Motor neuron (in vitro differentiated cells): Measurements from ENCODE around the gene PTPN11. TPM values are rescaled to one million over a fixed set of nuclear protein-coding genes. Genes with fewer than 3 reads are reported as not detected.
A peak's percentile ranks its signal among the peaks of the same experiment; 100 is the strongest.
"Not testable (repeated sequence)": the region's sequence is repeated elsewhere in the genome, so short reads cannot be mapped to it uniquely, and the experiment has no call there.

ENCODE experiments used
- ATAC-seq, 8 experiments: fragments of 200-7000 bp; cut with Tn5 transposase; replicated peaks in 6 of 8; 2 replicates each; pipeline ENCODE4 v1.8.0; 2021; ENCODE audit warnings: mild to moderate bottlenecking in 8 of 8, moderate library complexity in 8 of 8
- H3K27ac ChIP-seq, 2 donors: fragments of 250-450 bp; sonication (Bioruptor Pico); 2 replicates each; pipeline ENCODE4 v1.9.0; 2021; ENCODE audit warnings: antibody characterized with exemption in 2 of 2, mild to moderate bottlenecking in 2 of 2, moderate library complexity in 1 of 2
- H3K4me1 ChIP-seq, 2 donors: fragments of 250-450 bp; sonication (Bioruptor Pico); replicated peaks in 1 of 2; 2 replicates each; pipeline ENCODE4 v1.6.1; 2021; ENCODE audit warnings: antibody characterized with exemption in 2 of 2, mild to moderate bottlenecking in 2 of 2, moderate library complexity in 1 of 2
- H3K4me3 ChIP-seq, 5 donors: fragments of 250-450 bp; sonication (Bioruptor Pico); 2 replicates each; pipeline ENCODE4 v1.9.0; 2021; ENCODE audit warnings: antibody characterized with exemption in 5 of 5, mild to moderate bottlenecking in 5 of 5, moderate library complexity in 4 of 5
- WGBS, 10 experiments: fragments of 450-650 bp; shearing (Covaris generic); methylation state at CpG; one replicate each; pipeline ENCODE4 v1.0.0; 2022; 5-methylcytosine and 5-hydroxymethylcytosine counted together
- in situ Hi-C, 9 experiments: fragments of 400-800 bp; cut with MboI; loops; one replicate each; pipeline ENCODE4 v1.15.0; 2021; ENCODE audit warnings: low sequenced_read_pairs in 9 of 9, low pct_unique_long_range_greater_than_20kb in 2 of 9; ENCODE audit not compliant: unreplicated experiment in 9 of 9
- total RNA-seq, 8 experiments: library from RNA; unstranded; fragments of 300-600 nt; gene quantifications; 2 replicates each; pipeline versions ENCODE4 v1.2.3 to v1.2.4, GENCODE V29; 2022

PTPN11 gene
- total RNA-seq, 8 experiments from 2014 or later = 29.2 to 96.4 (median 49.9) TPM

DNA sequence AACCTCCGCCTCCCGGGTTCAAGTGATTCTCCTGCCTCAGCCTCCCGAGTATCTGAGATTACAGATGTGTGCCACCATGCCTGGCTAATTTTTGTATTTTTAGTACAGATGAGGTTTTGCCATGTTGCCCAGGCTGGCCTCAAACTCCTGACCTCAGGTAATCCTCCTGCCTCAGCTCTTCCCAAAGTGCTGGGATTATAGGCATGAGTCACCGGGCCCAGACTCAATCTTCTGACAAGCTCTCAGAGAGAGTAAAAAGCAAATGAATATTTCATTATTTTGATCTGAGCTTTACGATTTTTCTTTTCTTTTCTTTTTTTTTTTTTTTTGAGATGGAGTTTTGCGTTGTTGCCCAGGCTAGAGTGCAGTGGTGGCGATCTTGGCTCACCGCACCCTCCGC, 21.9 kb downstream of the PTPN11 start:
- 90 to 100% (median 94%) methylated on average over 1 to 9 of the region's 9 CpGs; no CpG with 5 or more reads in 2 of the 10 experiments for WGBS, 10 experiments
- H3K27ac ChIP-seq, H3K4me1 ChIP-seq, ATAC-seq, H3K4me3 ChIP-seq, in situ Hi-C loops: not testable (repeated sequence)

DNA sequence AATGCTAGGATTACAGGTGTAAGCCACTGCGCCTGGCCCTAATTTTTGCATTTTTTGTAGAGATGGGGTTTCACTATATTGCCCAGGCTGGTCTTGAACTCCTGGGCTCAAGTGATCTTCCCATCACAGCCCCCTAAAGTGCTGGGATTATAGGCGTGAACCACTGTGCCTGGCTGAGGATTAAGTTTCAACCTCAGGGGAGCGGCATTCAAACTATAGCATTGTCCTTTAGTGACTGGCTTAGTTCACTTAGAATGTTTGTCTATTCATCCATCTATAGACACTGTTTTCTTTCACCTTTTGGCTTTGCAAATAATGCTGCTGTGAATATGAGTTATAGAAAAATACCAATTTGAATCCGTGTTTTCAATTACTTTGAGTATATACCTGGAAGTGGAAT, 25.2 kb downstream of the PTPN11 start:
- WGBS, 10 experiments = 95 to 100% (median 100%) methylated on average over 1 to 3 of the region's 4 CpGs; no CpG with 5 or more reads in 1 of the 10 experiments
- H3K4me3 ChIP-seq = no peak overlapping the region
- no peak for ATAC-seq
- H3K27ac ChIP-seq = no peak overlapping the region
- no peaks in the 10 kb centered on the region for H3K4me1 ChIP-seq
- in situ Hi-C loops = no loop called here

DNA sequence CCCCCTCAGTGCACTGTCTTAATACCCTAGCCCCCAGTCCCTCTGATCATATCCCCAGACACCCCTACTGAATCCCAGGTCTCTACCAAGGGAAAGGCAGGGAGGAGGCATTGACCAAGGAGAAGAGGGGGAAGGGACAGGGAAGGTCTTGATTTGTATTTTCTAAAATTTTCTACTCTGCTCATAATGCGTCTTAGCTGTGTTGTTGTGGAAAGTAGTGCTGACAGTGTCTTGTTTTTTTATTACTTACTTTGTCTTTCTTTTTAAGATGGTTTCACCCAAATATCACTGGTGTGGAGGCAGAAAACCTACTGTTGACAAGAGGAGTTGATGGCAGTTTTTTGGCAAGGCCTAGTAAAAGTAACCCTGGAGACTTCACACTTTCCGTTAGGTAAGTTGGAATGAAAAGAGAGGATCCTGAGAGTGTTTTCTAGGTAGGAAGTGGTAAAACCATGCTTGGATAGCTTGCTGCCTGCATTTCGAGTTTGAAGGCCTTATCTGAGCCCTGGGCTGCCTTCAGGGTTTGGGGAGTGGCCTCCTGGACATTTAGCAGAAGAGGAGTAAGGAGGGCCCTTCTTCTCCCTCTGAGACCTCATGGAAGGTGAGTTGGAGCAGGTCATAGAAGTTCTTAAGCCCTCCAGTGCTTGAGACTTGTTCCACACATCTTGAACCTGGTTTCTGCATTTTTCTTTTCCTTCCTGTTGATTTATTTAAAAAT, 27.4 kb downstream of the PTPN11 start:
- H3K27ac ChIP-seq = no peak overlapping the region
- no peaks in the 10 kb centered on the region for H3K4me1 ChIP-seq
- no peak for ATAC-seq
- whole genome bisulfite sequencing, 10 experiments = 92 to 100% (median 100%) methylated on average over 1 to 3 of the region's 3 CpGs; no CpG with 5 or more reads in 3 of the 10 experiments
- in situ Hi-C loops = no loop called here
- no peak overlapping the region for H3K4me3 ChIP-seq

DNA sequence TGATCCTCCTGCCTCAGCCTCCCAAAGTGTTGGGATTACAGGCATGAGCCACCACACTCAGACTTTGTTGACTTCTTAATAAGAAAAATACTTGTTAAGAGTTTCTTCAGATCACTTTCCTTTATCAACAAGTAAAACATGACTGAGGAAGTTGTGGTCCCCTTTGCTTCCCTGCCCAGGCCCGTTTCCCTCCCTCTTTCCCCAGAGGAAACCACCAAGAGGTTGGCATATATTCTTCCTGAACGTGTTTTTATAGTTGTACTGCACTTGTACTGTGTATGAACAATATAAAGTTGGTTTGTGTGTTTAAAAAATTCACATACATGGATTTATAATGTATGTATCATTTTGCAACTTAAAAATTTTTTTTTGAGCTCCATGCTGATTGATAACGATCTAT, 28.4 kb downstream of the PTPN11 start:
- in situ Hi-C loops = no loop called here
- Histone ChIP-seq H3K27ac (no peak overlapping the region), H3K4me3 (no peak overlapping the region), H3K4me1 (no peaks in the 10 kb centered on the region)
- ATAC-seq = no peak
- WGBS, 10 experiments = 60 to 100% (median 93%) methylated on average over 1 to 3 of the region's 3 CpGs; no CpG with 5 or more reads in 1 of the 10 experiments

DNA sequence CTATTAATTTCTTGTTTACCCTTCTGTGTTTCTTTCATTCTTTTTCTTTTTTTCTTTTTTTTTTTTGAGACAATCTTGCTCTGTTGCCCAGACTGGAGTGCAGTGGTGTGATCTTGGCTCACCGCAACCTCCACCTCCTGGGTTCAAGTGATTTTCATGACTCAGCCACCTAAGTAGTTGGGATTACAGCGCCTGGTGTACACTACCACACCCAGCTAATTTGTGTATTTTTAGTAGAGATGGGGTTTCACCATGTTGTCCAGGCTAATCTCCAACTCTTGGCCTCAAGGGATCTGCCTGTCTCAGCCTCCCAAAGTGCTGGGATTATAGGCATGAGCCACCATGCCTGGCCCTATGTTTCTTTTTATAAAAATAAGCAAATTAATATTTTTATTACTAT, 29.4 kb downstream of the PTPN11 start:
- H3K4me1 ChIP-seq, H3K4me3 ChIP-seq, in situ Hi-C loops, H3K27ac ChIP-seq: not testable (repeated sequence)
- peak in 2 of 8 experiments; percentile 70 to 73 for ATAC-seq
- WGBS, 10 experiments = 13 to 100% (median 70%) methylated on average over 1 to 2 of the region's 2 CpGs; no CpG with 5 or more reads in 2 of the 10 experiments

DNA sequence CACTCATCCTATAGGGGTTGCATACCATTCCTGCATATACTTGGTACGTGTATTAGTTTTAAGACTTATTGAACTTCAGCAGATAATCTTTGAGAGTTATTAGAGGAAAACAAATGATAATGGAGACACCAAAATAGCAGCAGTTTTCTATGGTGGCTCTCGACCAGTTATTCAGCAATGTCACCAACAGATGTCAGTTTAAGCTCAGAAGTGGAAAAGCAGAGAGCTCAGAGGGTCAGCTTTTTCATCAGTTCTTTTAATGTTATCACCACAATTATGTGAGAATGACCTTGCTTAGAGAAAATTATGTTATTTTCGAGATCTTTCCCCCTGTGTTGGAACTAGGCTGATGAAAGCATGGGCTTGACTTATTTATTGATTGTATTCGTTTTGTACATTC, 32.0 kb downstream of the PTPN11 start:
- 65 to 100% (median 84%) methylated on average over 2 to 4 of the region's 4 CpGs for whole genome bisulfite sequencing, 10 experiments
- no peaks in the 10 kb centered on the region for H3K4me1 ChIP-seq
- H3K27ac ChIP-seq = no peak overlapping the region
- ATAC-seq = no peak
- H3K4me3 ChIP-seq = no peak overlapping the region
- in situ Hi-C loops = loop anchor here in 1 of 9 experiments (25.0 kb wide), 1 partner anchor 487 kb away; the partner anchor contains the start of gene OAS3

DNA sequence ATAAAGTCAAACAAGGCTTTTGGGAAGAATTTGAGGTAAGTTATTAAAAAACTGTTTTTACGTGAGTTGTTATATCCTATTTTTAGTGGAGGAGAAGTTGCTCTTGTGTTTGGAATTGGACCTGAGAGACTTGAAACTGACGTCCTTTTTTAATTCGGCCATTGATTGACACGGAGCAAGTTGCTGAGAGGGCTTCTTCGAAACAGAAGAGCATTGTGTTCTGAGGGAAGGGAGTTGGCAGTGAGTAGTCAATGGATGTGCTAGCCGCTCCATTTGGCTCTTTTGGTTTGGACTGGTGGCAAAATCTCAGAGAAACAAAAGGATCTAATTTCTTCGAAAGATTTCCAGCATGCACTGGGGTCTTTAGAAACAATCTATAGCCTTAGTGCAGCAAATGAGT, 37.3 kb downstream of the PTPN11 start:
- in situ Hi-C loops = loop anchor here in 1 of 9 experiments (25.0 kb wide), 1 partner anchor 481 kb away; the partner anchor contains the start of gene OAS3
- whole genome bisulfite sequencing, 10 experiments = 68 to 100% (median 95%) methylated on average over 1 to 7 of the region's 7 CpGs
- H3K27ac ChIP-seq = no peak overlapping the region
- ATAC-seq = no peak
- H3K4me1 ChIP-seq = no peaks in the 10 kb centered on the region
- H3K4me3 ChIP-seq = no peak overlapping the region

DNA sequence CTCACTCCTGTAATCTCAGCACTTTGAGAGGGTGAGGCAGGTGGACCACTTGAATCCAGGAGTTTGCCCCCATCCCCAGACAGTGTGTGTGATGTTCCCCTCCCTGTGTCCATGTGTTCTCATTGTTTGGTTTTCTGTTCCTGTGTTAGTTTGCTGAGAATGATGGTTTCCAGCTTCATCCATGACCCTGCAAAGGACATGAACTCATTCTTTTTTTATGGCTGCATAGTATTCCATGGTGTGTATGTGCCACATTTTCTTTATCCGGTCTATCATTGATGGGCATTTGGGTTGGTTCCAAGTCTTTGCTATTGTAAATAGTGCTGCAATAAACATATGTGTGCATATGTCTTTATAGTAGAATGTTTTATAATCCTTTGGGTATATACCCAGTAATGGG, 38.4 kb downstream of the PTPN11 start:
- not testable (repeated sequence) for H3K4me3 ChIP-seq, H3K4me1 ChIP-seq, H3K27ac ChIP-seq, ATAC-seq
- 100% methylated on average over 1 of the region's 1 CpG; no CpG with 5 or more reads in 7 of the 10 experiments for WGBS, 10 experiments
- in situ Hi-C loops = loop anchor here in 1 of 9 experiments (25.0 kb wide), 1 partner anchor 480 kb away; the partner anchor contains the start of gene OAS3

DNA sequence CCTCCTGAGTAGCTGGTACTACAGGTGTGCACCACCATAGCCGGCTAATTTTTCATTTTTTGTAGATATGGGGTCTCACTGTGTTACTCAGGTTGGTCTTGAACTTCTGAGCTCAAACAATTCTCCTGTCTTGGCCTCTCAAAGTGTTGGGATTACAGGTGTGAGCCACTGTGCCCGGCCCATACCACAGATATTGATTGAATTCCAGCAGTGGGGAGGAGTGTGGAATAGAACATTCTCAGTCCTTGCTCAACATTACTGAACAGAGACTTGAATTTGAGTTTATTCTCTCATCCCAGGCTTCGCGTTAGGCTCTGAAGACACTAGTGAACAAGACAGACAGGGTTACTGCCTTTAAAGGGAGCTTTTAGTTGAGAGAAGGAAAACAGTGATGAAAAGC, 39.6 kb downstream of the PTPN11 start:
- Histone ChIP-seq H3K27ac (no peak overlapping the region), H3K4me1 (no peaks in the 10 kb centered on the region), H3K4me3 (no peak overlapping the region)
- WGBS, 10 experiments = 67 to 100% (median 97%) methylated on average over 1 to 4 of the region's 4 CpGs; no CpG with 5 or more reads in 3 of the 10 experiments
- in situ Hi-C loops = loop anchor here in 1 of 9 experiments (25.0 kb wide), 1 partner anchor 479 kb away; the partner anchor contains the start of gene OAS3
- no peak for ATAC-seq

DNA sequence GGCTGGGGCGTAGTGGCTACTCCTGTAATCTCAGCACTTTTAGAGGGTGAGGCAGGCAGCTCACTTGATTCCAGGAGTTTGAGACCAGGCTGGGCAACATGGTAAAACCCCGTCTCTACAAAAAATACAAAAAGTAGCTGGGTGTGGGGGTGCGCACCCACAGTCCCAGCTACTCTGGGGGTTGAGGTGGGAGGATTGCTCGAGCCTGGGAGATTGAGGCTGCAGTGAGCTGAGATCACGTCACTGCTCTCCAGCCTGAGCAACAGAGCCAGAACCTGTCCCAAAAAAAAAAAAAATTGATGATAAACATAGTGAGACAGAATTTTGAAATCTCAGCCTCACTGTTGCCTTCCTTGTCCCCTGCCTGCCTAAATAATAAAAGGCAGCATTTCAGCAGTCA, 40.0 kb downstream of the PTPN11 start:
- Histone ChIP-seq H3K27ac (no peak overlapping the region), H3K4me3 (no peak overlapping the region), H3K4me1 (no peaks in the 10 kb centered on the region)
- 80 to 100% (median 87%) methylated on average over 1 to 5 of the region's 5 CpGs; no CpG with 5 or more reads in 5 of the 10 experiments for WGBS, 10 experiments
- in situ Hi-C loops = loop anchor here in 1 of 9 experiments (25.0 kb wide), 1 partner anchor 479 kb away; the partner anchor contains the start of gene OAS3
- ATAC-seq = no peak

DNA sequence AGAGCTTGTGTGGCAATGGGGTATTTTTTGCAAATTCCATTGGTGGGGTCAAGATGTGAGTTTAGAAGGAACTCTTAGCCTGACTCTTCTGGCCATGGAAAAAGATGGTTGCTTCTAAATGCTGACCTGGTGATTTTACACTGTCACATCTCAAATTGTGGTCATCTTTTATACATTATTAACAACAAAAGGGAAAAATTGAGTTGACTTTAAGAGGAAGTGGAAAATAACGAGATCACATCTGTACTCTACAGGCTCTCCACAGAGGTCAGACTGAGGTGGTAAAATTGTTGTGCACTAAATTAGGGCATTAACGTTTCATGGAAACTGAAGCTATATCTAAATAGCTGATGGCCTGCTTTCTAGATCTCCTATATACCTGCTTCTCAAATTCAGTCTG, 44.7 kb downstream of the PTPN11 start:
- WGBS, 10 experiments = 30 to 100% (median 86%) methylated on average over 1 to 2 of the region's 2 CpGs; no CpG with 5 or more reads in 2 of the 10 experiments
- Histone ChIP-seq H3K4me1 (no peaks in the 10 kb centered on the region), H3K4me3 (no peak overlapping the region), H3K27ac (no peak overlapping the region)
- ATAC-seq = no peak
- in situ Hi-C loops = loop anchor here in 1 of 9 experiments (25.0 kb wide), 1 partner anchor 474 kb away; the partner anchor contains the start of gene OAS3

DNA sequence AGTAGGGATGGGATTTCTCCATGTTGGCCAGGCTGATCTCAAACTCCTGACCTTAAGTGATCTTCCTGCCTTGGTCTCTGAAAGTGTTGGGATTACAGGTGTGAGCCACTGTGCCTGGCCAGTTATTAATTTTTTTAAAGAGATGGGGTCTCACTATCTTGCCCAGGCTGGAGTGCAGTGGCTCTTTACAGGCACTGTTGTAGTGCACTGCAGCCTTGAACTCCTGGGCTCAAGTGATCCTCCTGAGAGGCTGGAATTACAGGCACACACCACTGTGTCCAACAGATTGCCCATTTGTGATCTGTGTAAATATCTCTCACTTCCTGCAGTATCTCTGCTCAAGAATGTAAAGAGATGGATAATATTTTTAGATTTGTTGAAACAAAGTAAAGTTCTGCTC, 45.9 kb downstream of the PTPN11 start:
- no peak overlapping the region for H3K27ac ChIP-seq
- H3K4me1 ChIP-seq = no peaks in the 10 kb centered on the region
- no peak overlapping the region for H3K4me3 ChIP-seq
- in situ Hi-C loops = loop anchor here in 1 of 9 experiments (25.0 kb wide), 1 partner anchor 473 kb away; the partner anchor contains the start of gene OAS3
- no peak for ATAC-seq

DNA sequence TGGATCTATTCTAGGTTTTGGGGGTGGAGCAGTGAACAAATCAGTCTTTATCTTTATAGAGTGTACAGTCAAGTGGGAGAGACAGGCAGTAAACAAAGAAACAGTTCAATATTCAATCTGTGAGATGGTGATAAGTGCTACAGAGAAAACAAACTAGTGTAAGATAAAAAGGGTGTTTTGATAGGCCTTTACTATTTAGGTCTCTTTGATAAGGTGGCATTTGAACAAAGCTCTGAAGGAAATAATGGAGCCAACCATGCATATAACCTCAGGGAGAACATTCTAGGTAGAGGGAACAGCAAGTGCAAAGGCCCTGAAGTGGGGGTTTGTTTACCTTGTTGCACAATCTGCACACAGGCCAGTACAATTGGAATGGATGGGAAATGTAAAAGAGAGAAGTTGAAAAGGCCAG, 47.3 kb downstream of the PTPN11 start:
- in situ Hi-C loops = loop anchor here in 1 of 9 experiments (25.0 kb wide), 1 partner anchor 471 kb away; the partner anchor contains the start of gene OAS3

More for the DNA sequence above, 47.3 kb downstream of the PTPN11 start:
- Histone ChIP-seq H3K27ac (no peak overlapping the region), H3K4me3 (no peak overlapping the region), H3K4me1 (no peaks in the 10 kb centered on the region)
- no peak for ATAC-seq
